Neural cell (in vitro differentiated cells): ENCODE data around the gene TMCC1. TPM values are rescaled to one million over a fixed set of nuclear protein-coding genes. Genes with fewer than 3 reads are reported as not detected.

Experiments
- H2AFZ ChIP-seq: fragments of 200-600, 300-800 bp; sonication (generic), shearing (Covaris generic); 2 replicates; pipeline ENCODE4 v1.6.0; 2014; ENCODE audit warnings: low read depth, mild to moderate bottlenecking, antibody characterized with exemption, low read length, moderate library complexity
- H3F3A ChIP-seq: fragments of 200-600 bp; shearing (Covaris generic); 2 replicates; pipeline ENCODE4 v1.6.1; 2016; ENCODE audit warnings: mild to moderate bottlenecking, moderate library complexity, mixed read lengths, antibody characterized with exemption, low read length; ENCODE audit not compliant: insufficient read depth, poor library complexity, severe bottlenecking
- H3K27ac ChIP-seq: fragments of 200-600, 300-800 bp; sonication (generic), shearing (Covaris generic); 2 replicates; pipeline ENCODE4 v1.5.1; 2014; ENCODE audit warnings: mild to moderate bottlenecking, low read length, moderate library complexity
- H3K27me3 ChIP-seq: fragments of 300-800, 200-600 bp; sonication (generic), shearing (Covaris generic); 2 replicates; pipeline ENCODE4 v1.6.0; 2014; ENCODE audit warnings: mild to moderate bottlenecking, low read depth, low read length, moderate library complexity; ENCODE audit not compliant: insufficient read depth
- H3K36me3 ChIP-seq: fragments of 300-800, 200-600 bp; sonication (generic), shearing (Covaris generic); 2 replicates; pipeline ENCODE4 v1.5.1; 2014; ENCODE audit warnings: mild to moderate bottlenecking, antibody characterized with exemption, low read length, moderate library complexity; ENCODE audit not compliant: insufficient read depth
- H3K4me2 ChIP-seq: fragments of 300-800, 200-600 bp; sonication (generic), shearing (Covaris generic); 2 replicates; pipeline ENCODE4 v1.6.0; 2014; ENCODE audit warnings: mild to moderate bottlenecking, low read length
- H3K4me3 ChIP-seq: fragments of 300-800, 200-600 bp; sonication (generic), shearing (Covaris generic); 2 replicates; pipeline ENCODE4 v1.5.1; 2014; ENCODE audit warnings: mild to moderate bottlenecking, low read length, moderate library complexity
- H3K79me2 ChIP-seq: fragments of 200-600 bp; shearing (Covaris generic); replicated peaks from 2 replicates; pipeline ENCODE4 v1.6.0; 2014; ENCODE audit warnings: mild to moderate bottlenecking, low read length, moderate library complexity; ENCODE audit not compliant: insufficient read depth
- H3K9ac ChIP-seq: fragments of 300-800, 200-600 bp; sonication (generic), shearing (Covaris generic); 2 replicates; pipeline ENCODE4 v1.6.1; 2016; ENCODE audit warnings: mild to moderate bottlenecking, low read length, mixed read lengths
- H3K9me2 ChIP-seq: fragments of 200-600 bp; shearing (Covaris generic); 2 replicates; pipeline ENCODE4 v1.6.1; 2016; ENCODE audit warnings: mild to moderate bottlenecking, low read length, mixed read lengths; ENCODE audit not compliant: insufficient read depth
- H3K9me3 ChIP-seq: fragments of 200-600, 300-800 bp; sonication (generic), shearing (Covaris generic); 2 replicates; pipeline ENCODE4 v1.6.1; 2016; ENCODE audit warnings: mild to moderate bottlenecking, mixed run types, low read length, moderate library complexity, mixed read lengths
- H4K20me1 ChIP-seq: fragments of 200-600 bp; shearing (Covaris generic); 2 replicates; pipeline ENCODE4 v1.6.1; 2016; ENCODE audit warnings: mild to moderate bottlenecking, mixed run types; ENCODE audit not compliant: insufficient read depth
- EP300 ChIP-seq: fragments of 450-650 bp; conservative IDR thresholded peaks from 2 replicates; pipeline ENCODE4 v1.6.1; 2014; ENCODE audit warnings: antibody characterized with exemption, mild to moderate bottlenecking, moderate library complexity; ENCODE audit not compliant: poor library complexity, severe bottlenecking
- EZH2 ChIP-seq: fragments of 200-600, 300-800 bp; shearing (Covaris generic), sonication (generic); IDR thresholded peaks from 2 replicates; pipeline ENCODE4 v1.6.1; 2014; ENCODE audit warnings: antibody characterized with exemption, low read length, borderline replicate concordance, mild to moderate bottlenecking; ENCODE audit not compliant: insufficient read depth, poor library complexity, severe bottlenecking
- MXI1 ChIP-seq: fragments of 450-650 bp; conservative IDR thresholded peaks from 2 replicates; pipeline ENCODE4 v1.6.1; 2014; ENCODE audit warnings: antibody characterized with exemption, mild to moderate bottlenecking; ENCODE audit not compliant: poor library complexity, severe bottlenecking
- POLR2AphosphoS5 ChIP-seq: IDR thresholded peaks from 2 replicates; pipeline ENCODE4 v1.6.1; 2012
- RAD21 ChIP-seq: fragments of 450-650 bp; conservative IDR thresholded peaks from 2 replicates; pipeline ENCODE4 v1.6.1; 2014; ENCODE audit warnings: antibody characterized with exemption, mild to moderate bottlenecking, moderate library complexity
- SMC3 ChIP-seq: fragments of 450-650 bp; conservative IDR thresholded peaks from 2 replicates; pipeline ENCODE4 v1.6.1; 2014; ENCODE audit warnings: antibody characterized with exemption, mild to moderate bottlenecking, moderate library complexity; ENCODE audit not compliant: poor library complexity
- TAF1 ChIP-seq: IDR thresholded peaks from 2 replicates; pipeline ENCODE4 v1.6.1; 2012; ENCODE audit warnings: low read depth
- polyA plus RNA-seq: library from polyadenylated mRNA; depleted of rRNA; stranded (reverse); fragments of >200 nt; gene quantifications from 2 replicates; pipeline ENCODE4 v1.2.3, GENCODE V29; 2014
- TF ChIP-seq, protein P1 (sequence below): fragments of 450-650 bp; IDR thresholded peaks from 2 replicates; pipeline ENCODE4 v1.5.1; 2014; ENCODE audit warnings: antibody characterized with exemption, mild to moderate bottlenecking, moderate library complexity; ENCODE audit not compliant: poor library complexity, severe bottlenecking
- TF ChIP-seq, protein P2 (sequence below): IDR thresholded peaks from 2 replicates; pipeline ENCODE4 v1.6.1; 2012; ENCODE audit warnings: borderline replicate concordance

TMCC1 gene
- polyA plus RNA-seq, 1 donor from 2014 or later: 25.0 TPM

DNA sequence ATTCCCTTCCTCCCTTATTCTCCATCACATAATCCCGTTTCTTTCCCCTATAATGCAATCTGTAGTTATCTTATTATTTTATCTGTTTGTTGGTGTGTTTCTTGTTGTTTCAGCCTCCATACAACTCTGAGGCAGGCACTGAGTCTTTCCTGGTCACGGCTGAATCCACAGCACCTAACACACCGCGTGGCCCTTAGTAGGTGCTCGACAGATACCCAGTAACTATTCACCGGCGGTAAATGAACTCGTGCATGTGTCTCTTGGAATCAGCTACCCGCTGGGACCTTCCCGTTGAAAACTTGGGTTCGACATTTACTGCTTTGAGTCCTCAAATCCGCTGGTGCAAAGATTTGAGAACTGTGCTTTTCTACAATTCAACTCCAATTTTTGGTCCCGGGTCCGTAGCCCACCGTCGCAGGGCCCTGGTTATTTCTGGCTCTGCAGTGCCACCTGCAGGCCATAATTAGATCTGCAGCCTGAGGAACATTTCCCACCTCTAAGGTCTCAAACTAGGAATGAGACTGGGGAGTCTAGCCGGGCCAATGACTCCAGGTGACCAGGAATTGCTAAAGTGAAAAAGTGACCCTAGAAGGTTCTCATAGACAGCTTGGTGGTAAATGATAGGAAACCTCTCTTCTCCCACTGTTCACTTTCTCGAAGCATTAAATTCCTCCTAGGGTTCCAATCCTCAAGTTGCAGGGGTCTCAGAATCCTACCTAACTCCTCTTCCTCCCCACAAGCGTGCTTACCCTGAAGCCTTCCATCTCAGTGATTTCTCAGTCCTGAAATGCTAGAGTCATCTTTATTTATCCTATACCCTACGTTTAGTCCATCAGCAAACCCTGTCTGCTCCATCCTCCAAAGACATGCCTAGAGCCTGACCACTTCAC, 41.0 kb upstream of the TMCC1 start:
- H3F3A ChIP-seq: no peaks in the 10 kb centered on the region
- no peaks in the 10 kb centered on the region for H3K9me3 ChIP-seq
- no peak overlapping the region for H2AFZ ChIP-seq
- H4K20me1 ChIP-seq: no peaks in the 10 kb centered on the region
- H3K27me3 ChIP-seq: no peaks in the 10 kb centered on the region
- TF ChIP-seq, protein P1, sequence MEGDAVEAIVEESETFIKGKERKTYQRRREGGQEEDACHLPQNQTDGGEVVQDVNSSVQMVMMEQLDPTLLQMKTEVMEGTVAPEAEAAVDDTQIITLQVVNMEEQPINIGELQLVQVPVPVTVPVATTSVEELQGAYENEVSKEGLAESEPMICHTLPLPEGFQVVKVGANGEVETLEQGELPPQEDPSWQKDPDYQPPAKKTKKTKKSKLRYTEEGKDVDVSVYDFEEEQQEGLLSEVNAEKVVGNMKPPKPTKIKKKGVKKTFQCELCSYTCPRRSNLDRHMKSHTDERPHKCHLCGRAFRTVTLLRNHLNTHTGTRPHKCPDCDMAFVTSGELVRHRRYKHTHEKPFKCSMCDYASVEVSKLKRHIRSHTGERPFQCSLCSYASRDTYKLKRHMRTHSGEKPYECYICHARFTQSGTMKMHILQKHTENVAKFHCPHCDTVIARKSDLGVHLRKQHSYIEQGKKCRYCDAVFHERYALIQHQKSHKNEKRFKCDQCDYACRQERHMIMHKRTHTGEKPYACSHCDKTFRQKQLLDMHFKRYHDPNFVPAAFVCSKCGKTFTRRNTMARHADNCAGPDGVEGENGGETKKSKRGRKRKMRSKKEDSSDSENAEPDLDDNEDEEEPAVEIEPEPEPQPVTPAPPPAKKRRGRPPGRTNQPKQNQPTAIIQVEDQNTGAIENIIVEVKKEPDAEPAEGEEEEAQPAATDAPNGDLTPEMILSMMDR: peak; percentile 93
- TF ChIP-seq POLR2AphosphoS5 (no peak), RAD21 (peak; percentile 91), SMC3 (peak; percentile 97)
- H3K4me3 ChIP-seq: no peak overlapping the region
- H3K79me2 ChIP-seq: no peaks in the 10 kb centered on the region
- H3K27ac ChIP-seq: no peak overlapping the region
- no peak overlapping the region for H3K4me2 ChIP-seq
- no peaks in the 10 kb centered on the region for H3K9me2 ChIP-seq
- H3K9ac ChIP-seq: no peak overlapping the region
- H3K36me3 ChIP-seq: no peaks in the 10 kb centered on the region

DNA sequence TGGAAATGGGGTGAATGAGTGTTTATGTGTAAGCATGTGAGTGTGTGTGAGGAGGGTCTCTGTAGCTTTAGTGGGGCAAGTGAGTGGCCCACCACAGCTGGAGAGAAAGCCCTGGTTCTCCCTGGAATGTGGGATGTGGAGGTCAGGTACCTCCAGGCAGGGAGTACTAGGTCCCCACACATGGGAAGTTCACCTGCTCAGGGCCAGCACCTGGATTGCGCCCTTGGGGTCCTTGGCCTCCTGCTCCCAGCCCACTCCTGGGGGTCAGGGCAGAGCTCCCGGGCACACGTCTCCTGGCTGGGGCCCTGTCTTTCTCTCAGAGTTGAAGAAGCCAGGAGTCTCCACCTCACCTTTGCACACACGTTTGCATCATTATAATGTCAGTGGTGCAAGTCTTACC, 40.0 kb upstream of the TMCC1 start:
- Histone ChIP-seq H3K27ac (no peak overlapping the region), H3K9ac (no peak overlapping the region), H3K36me3 (no peaks in the 10 kb centered on the region), H3F3A (no peaks in the 10 kb centered on the region), H3K4me2 (no peak overlapping the region), H4K20me1 (no peaks in the 10 kb centered on the region), H3K9me2 (no peaks in the 10 kb centered on the region), H3K9me3 (no peaks in the 10 kb centered on the region), H3K27me3 (no peaks in the 10 kb centered on the region), H2AFZ (no peak overlapping the region), H3K4me3 (no peak overlapping the region), H3K79me2 (no peaks in the 10 kb centered on the region)
- TF ChIP-seq EZH2 (no peak), TAF1 (no peak), RAD21 (no peak), POLR2AphosphoS5 (no peak), MXI1 (no peak), SMC3 (no peak), EP300 (no peak)
- TF ChIP-seq, protein P1: no peak
- TF ChIP-seq, protein P2, sequence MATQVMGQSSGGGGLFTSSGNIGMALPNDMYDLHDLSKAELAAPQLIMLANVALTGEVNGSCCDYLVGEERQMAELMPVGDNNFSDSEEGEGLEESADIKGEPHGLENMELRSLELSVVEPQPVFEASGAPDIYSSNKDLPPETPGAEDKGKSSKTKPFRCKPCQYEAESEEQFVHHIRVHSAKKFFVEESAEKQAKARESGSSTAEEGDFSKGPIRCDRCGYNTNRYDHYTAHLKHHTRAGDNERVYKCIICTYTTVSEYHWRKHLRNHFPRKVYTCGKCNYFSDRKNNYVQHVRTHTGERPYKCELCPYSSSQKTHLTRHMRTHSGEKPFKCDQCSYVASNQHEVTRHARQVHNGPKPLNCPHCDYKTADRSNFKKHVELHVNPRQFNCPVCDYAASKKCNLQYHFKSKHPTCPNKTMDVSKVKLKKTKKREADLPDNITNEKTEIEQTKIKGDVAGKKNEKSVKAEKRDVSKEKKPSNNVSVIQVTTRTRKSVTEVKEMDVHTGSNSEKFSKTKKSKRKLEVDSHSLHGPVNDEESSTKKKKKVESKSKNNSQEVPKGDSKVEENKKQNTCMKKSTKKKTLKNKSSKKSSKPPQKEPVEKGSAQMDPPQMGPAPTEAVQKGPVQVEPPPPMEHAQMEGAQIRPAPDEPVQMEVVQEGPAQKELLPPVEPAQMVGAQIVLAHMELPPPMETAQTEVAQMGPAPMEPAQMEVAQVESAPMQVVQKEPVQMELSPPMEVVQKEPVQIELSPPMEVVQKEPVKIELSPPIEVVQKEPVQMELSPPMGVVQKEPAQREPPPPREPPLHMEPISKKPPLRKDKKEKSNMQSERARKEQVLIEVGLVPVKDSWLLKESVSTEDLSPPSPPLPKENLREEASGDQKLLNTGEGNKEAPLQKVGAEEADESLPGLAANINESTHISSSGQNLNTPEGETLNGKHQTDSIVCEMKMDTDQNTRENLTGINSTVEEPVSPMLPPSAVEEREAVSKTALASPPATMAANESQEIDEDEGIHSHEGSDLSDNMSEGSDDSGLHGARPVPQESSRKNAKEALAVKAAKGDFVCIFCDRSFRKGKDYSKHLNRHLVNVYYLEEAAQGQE: no peak
